ENCODE data around the gene UTP11.

The UTP11 gene

GRCh38 chr1:37997256-37998088 lies 15.1 kb upstream of the UTP11 start:
- no peaks in the 10 kb centered on the region for H3K36me3 Mint-ChIP-seq (ENCODE audit: insufficient read depth)

GRCh38 chr1:37998089-37998808 lies 14.3 kb upstream of the UTP11 start:
- peaks cover 7 to 39% of the 10 kb centered on the region in 2 donors for H3K4me1 Mint-ChIP-seq (ENCODE audit: low read depth in 2 of 2)
- no peaks in the 10 kb centered on the region for H3K9me3 Mint-ChIP-seq
- H3K27me3 Mint-ChIP-seq, result peaks cover 0 to 3% of the 10 kb centered on the region in 2 donors
- no peaks in the 10 kb centered on the region for H3K36me3 Mint-ChIP-seq (ENCODE audit: insufficient read depth)
- peak overlapping the region in 1 of 2 donors; percentile 26 for H3K27ac Mint-ChIP-seq
- DNase-seq (no peak), ATAC-seq (replicated peaks) (no peak)
- H3K4me3 Mint-ChIP-seq, result peak overlapping the region in 1 of 2 donors; percentile 21

More at GRCh38 chr1:37997256-37998088, 15.1 kb upstream of the UTP11 start:
- H3K27ac Mint-ChIP-seq, result peak overlapping the region in 1 of 2 donors; percentile 83
- no peak overlapping the region for H3K4me3 Mint-ChIP-seq
- peaks cover 7 to 37% of the 10 kb centered on the region in 2 donors for H3K4me1 Mint-ChIP-seq (ENCODE audit: low read depth in 2 of 2)
- no peak for ATAC-seq (replicated peaks)
- DNase-seq, result no peak
- H3K9me3 Mint-ChIP-seq, result no peaks in the 10 kb centered on the region
- no peaks in the 10 kb centered on the region for H3K27me3 Mint-ChIP-seq

- Mint-ChIP-seq H3K27me3 (peaks cover under 1 to 10% of the 10 kb centered on the region in 2 donors), H3K9me3 (no peaks in the 10 kb centered on the region), H3K36me3 (ENCODE audit: insufficient read depth) (no peaks in the 10 kb centered on the region), H3K4me3 (peak overlapping the region in 1 of 2 donors; percentile 28), H3K27ac (peak overlapping the region in 1 of 2 donors; percentile 78), H3K4me1 (ENCODE audit: low read depth in 2 of 2) (peaks cover 7 to 44% of the 10 kb centered on the region in 2 donors)
- ATAC-seq (replicated peaks) (no peak), DNase-seq (no peak)
Measured at GRCh38 chr1:37998913-37999429, 13.6 kb upstream of the UTP11 start.

- ATAC-seq (replicated peaks) (no peak), DNase-seq (no peak)
- peaks cover 7 to 15% of the 10 kb centered on the region in 2 donors for H3K27me3 Mint-ChIP-seq
- H3K36me3 Mint-ChIP-seq (ENCODE audit: insufficient read depth), result no peaks in the 10 kb centered on the region
- no peaks in the 10 kb centered on the region for H3K9me3 Mint-ChIP-seq
- peaks cover 12 to 51% of the 10 kb centered on the region in 2 donors for H3K4me1 Mint-ChIP-seq (ENCODE audit: low read depth in 2 of 2)
- peak overlapping the region in 1 of 2 donors; percentile 28 for H3K4me3 Mint-ChIP-seq
- peak overlapping the region in 1 of 2 donors; percentile 78 for H3K27ac Mint-ChIP-seq
Measured at GRCh38 chr1:37999430-38000232, 12.9 kb upstream of the UTP11 start.

GRCh38 chr1:38000233-38000528 lies 12.4 kb upstream of the UTP11 start:
- H3K4me1 Mint-ChIP-seq (ENCODE audit: low read depth in 2 of 2), result peaks cover 10 to 49% of the 10 kb centered on the region in 2 donors

GRCh38 chr1:38000529-38001455 lies 11.7 kb upstream of the UTP11 start:
- peak overlapping the region; percentile 51 to 78 for H3K27ac Mint-ChIP-seq
- peaks cover 9 to 16% of the 10 kb centered on the region in 2 donors for H3K27me3 Mint-ChIP-seq
- DNase-seq, result no peak
- peak overlapping the region in 1 of 2 donors; percentile 42 for H3K4me3 Mint-ChIP-seq
- H3K9me3 Mint-ChIP-seq, result no peaks in the 10 kb centered on the region
- peak; percentile 66 for ATAC-seq (replicated peaks)
- H3K36me3 Mint-ChIP-seq (ENCODE audit: insufficient read depth), result no peaks in the 10 kb centered on the region
- peaks cover 10 to 50% of the 10 kb centered on the region in 2 donors for H3K4me1 Mint-ChIP-seq (ENCODE audit: low read depth in 2 of 2)

More at GRCh38 chr1:38000233-38000528, 12.4 kb upstream of the UTP11 start:
- Mint-ChIP-seq H3K4me3 (no peak overlapping the region), H3K9me3 (no peaks in the 10 kb centered on the region), H3K27me3 (peaks cover 9 to 16% of the 10 kb centered on the region in 2 donors), H3K36me3 (ENCODE audit: insufficient read depth) (no peaks in the 10 kb centered on the region), H3K27ac (peak overlapping the region in 1 of 2 donors; percentile 78)
- ATAC-seq (replicated peaks) (no peak), DNase-seq (no peak)

- no peak for ATAC-seq (replicated peaks)
- Mint-ChIP-seq H3K4me3 (peak overlapping the region; percentile 67 to 85), H3K27me3 (peaks cover 9 to 16% of the 10 kb centered on the region in 2 donors), H3K9me3 (no peaks in the 10 kb centered on the region), H3K36me3 (ENCODE audit: insufficient read depth) (no peaks in the 10 kb centered on the region), H3K4me1 (ENCODE audit: low read depth in 2 of 2) (peaks cover 10 to 48% of the 10 kb centered on the region in 2 donors), H3K27ac (peak overlapping the region; percentile 79)
- no peak for DNase-seq
Measured at GRCh38 chr1:38003261-38004250, 9.0 kb upstream of the UTP11 start.

GRCh38 chr1:38004284-38005108 lies 8.0 kb upstream of the UTP11 start:
- DNase-seq, result no peak
- peaks cover 9 to 16% of the 10 kb centered on the region in 2 donors for H3K27me3 Mint-ChIP-seq
- peak overlapping the region; percentile 67 to 85 for H3K4me3 Mint-ChIP-seq
- peaks cover under 1% of the 10 kb centered on the region for H3K36me3 Mint-ChIP-seq (ENCODE audit: insufficient read depth)
- no peaks in the 10 kb centered on the region for H3K9me3 Mint-ChIP-seq
- peaks cover 10 to 47% of the 10 kb centered on the region in 2 donors for H3K4me1 Mint-ChIP-seq (ENCODE audit: low read depth in 2 of 2)
- peak; percentile 16 for ATAC-seq (replicated peaks)
- peak overlapping the region in 1 of 2 donors; percentile 79 for H3K27ac Mint-ChIP-seq

GRCh38 chr1:38005195-38006007 lies 7.1 kb upstream of the UTP11 start, which contains the start of gene FHL3:
TSS of gene FHL3 (minus strand) at chr1:38005514. CDS start at chr1:37999412, 6,102 bp downstream.
- H3K36me3 Mint-ChIP-seq (ENCODE audit: insufficient read depth), result peaks cover 5% of the 10 kb centered on the region
- peaks cover 10 to 44% of the 10 kb centered on the region in 2 donors for H3K4me1 Mint-ChIP-seq (ENCODE audit: low read depth in 2 of 2)
- peak within 1 kb of the TSS; percentile 69 to 85 for H3K4me3 Mint-ChIP-seq
- no peak for DNase-seq
- ATAC-seq (replicated peaks), result peak; percentile 36
- H3K9me3 Mint-ChIP-seq, result no peaks in the 10 kb centered on the region
- peak within 1 kb of the TSS; percentile 81 to 88 for H3K27ac Mint-ChIP-seq
- peaks cover 9 to 16% of the 10 kb centered on the region in 2 donors for H3K27me3 Mint-ChIP-seq
